Measurements from ENCODE around the gene HMGN4. TPM values are rescaled to one million over a fixed set of nuclear protein-coding genes. Genes with fewer than 3 reads are reported as not detected.

HMGN4 gene
- total RNA-seq, 4 donors from 2014 or later, result 27.1 to 43.0 (median 39.2) TPM

- intact Hi-C loops (cut with DNase I; ENCODE audit: low total_unique reads), result no loop called here
- no peak for DNase-seq (ENCODE audit: low spot score in 2 of 2)
- 2 to 7% methylated on average over 2 of the region's 2 CpGs for WGBS, 2 donors
- no peak overlapping the region for H3K4me3 ChIP-seq (ENCODE audit: low read depth, poor library complexity, severe bottlenecking)
- TF ChIP-seq POLR2A (IDR thresholded peaks at IDR 0.05), result no peak
- no peak for TF ChIP-seq CTCF (IDR thresholded peaks at IDR 0.05)
Measured at GRCh38 chr6:26569433-26569764, 31.2 kb downstream of the HMGN4 start.

- intact Hi-C loops (cut with DNase I; ENCODE audit: low total_unique reads), result no loop called here
- no peak overlapping the region for H3K4me3 ChIP-seq (ENCODE audit: low read depth, poor library complexity, severe bottlenecking)
- DNase-seq (ENCODE audit: low spot score in 2 of 2), result no peak
- 74 to 79% methylated on average over 21 of the region's 21 CpGs for WGBS, 2 donors
- TF ChIP-seq CTCF (IDR thresholded peaks at IDR 0.05) (no peak), POLR2A (IDR thresholded peaks at IDR 0.05) (no peak)
Measured at GRCh38 chr6:26570027-26570809, 32.1 kb downstream of the HMGN4 start.

- DNase-seq (ENCODE audit: low spot score in 2 of 2), result no peak
- H3K4me3 ChIP-seq (ENCODE audit: low read depth, poor library complexity, severe bottlenecking), result peak overlapping the region; percentile 48
- 3% methylated on average over 24 of the region's 24 CpGs for WGBS, 2 donors
- intact Hi-C loops (cut with DNase I; ENCODE audit: low total_unique reads), result no loop called here
- TF ChIP-seq POLR2A (IDR thresholded peaks at IDR 0.05), result no peak
- TF ChIP-seq CTCF (IDR thresholded peaks at IDR 0.05), result no peak
Measured at GRCh38 chr6:26571592-26572296, 33.6 kb downstream of the HMGN4 start.

- H3K4me3 ChIP-seq (ENCODE audit: low read depth, poor library complexity, severe bottlenecking), result no peak overlapping the region
- WGBS, 2 donors, result 63 to 74% methylated on average over 10 of the region's 10 CpGs
- intact Hi-C loops (cut with DNase I; ENCODE audit: low total_unique reads), result no loop called here
- no peak for DNase-seq (ENCODE audit: low spot score in 2 of 2)
- TF ChIP-seq POLR2A (IDR thresholded peaks at IDR 0.05) (no peak), CTCF (IDR thresholded peaks at IDR 0.05) (no peak)
Measured at GRCh38 chr6:26575494-26575939, 37.4 kb downstream of the HMGN4 start.

- WGBS, 2 donors, result 50 to 56% methylated on average over 7 of the region's 7 CpGs
- no peak for DNase-seq (ENCODE audit: low spot score in 2 of 2)
- H3K4me3 ChIP-seq (ENCODE audit: low read depth, poor library complexity, severe bottlenecking), result no peak overlapping the region
- no peak for TF ChIP-seq POLR2A (IDR thresholded peaks at IDR 0.05)
- no peak for TF ChIP-seq CTCF (IDR thresholded peaks at IDR 0.05)
- intact Hi-C loops (cut with DNase I; ENCODE audit: low total_unique reads), result no loop called here
Measured at GRCh38 chr6:26576407-26576843, 38.3 kb downstream of the HMGN4 start.
